ENCODE measurements around the gene ENAH. TPM values are rescaled to one million over a fixed set of nuclear protein-coding genes. Genes with fewer than 3 reads are reported as not detected.

Gene ENAH
- total and polyA plus RNA-seq, 9 of the 15 experiments (the other 6 are each of a cell fraction or from before 2014, with no cell fraction given) = 0.03 to 1.2 (median 0.15) TPM

DNA sequence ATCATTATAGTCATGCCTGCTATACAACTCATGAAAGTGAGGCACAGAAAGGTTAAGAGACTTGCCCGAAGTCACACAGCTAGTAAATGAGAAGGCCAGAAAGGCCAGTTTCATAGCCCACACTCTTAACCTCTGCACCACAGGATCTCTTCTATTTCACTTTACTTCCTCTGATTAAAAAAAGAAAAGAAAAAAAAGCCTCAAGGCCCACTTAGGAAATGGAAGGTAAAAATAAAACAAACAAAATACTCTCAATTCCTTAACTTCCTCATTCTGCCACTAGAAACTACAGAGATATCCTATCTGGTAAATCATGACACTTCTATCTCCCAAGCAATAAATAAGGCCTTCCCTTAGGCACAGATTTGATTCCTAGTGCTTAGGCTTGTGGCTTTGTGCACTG is 7.6 kb upstream of the ENAH start (continued):
- TF ChIP-seq ZNF174 (CRISPR knock-in tag; IDR thresholded peaks at IDR 0.05) (no peak), ZNF75A (CRISPR knock-in tag; IDR thresholded peaks at IDR 0.05) (no peak), HDAC2 (IDR thresholded peaks at IDR 0.05) (0 out of 2 replicates have a peak, but pooled peaks have one; percentile 38), TCFL5 (CRISPR knock-in tag; conservative IDR thresholded peaks at IDR 0.05) (no peak), PRPF4 (IDR thresholded peaks at IDR 0.05; ENCODE audit: insufficient read depth, low read depth, low read length, poor library complexity, severe bottlenecking) (no peak), HDAC6 (IDR thresholded peaks at IDR 0.05; ENCODE audit: low read depth, low read length) (no peak), DACH1 (IDR thresholded peaks at IDR 0.05; ENCODE audit: partially characterized antibody) (no peak), RHOXF2B (CRISPR knock-in tag; conservative IDR thresholded peaks at IDR 0.05) (no peak), FOXJ2 (tag; IDR thresholded peaks at IDR 0.05) (0 out of 2 replicates have a peak, but pooled peaks have one; percentile 28)
- TF ChIP-seq, protein P1, sequence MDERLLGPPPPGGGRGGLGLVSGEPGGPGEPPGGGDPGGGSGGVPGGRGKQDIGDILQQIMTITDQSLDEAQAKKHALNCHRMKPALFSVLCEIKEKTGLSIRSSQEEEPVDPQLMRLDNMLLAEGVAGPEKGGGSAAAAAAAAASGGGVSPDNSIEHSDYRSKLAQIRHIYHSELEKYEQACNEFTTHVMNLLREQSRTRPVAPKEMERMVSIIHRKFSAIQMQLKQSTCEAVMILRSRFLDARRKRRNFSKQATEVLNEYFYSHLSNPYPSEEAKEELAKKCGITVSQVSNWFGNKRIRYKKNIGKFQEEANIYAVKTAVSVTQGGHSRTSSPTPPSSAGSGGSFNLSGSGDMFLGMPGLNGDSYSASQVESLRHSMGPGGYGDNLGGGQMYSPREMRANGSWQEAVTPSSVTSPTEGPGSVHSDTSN (CRISPR knock-in tag; IDR thresholded peaks at IDR 0.05; ENCODE audit: low read depth) = no peak
- TF ChIP-seq, protein P1 (tag; conservative IDR thresholded peaks at IDR 0.05; ENCODE audit: low read depth) = peak; percentile 66; the same call in 1 of the 2 replicates
- TF ChIP-seq, protein P2, sequence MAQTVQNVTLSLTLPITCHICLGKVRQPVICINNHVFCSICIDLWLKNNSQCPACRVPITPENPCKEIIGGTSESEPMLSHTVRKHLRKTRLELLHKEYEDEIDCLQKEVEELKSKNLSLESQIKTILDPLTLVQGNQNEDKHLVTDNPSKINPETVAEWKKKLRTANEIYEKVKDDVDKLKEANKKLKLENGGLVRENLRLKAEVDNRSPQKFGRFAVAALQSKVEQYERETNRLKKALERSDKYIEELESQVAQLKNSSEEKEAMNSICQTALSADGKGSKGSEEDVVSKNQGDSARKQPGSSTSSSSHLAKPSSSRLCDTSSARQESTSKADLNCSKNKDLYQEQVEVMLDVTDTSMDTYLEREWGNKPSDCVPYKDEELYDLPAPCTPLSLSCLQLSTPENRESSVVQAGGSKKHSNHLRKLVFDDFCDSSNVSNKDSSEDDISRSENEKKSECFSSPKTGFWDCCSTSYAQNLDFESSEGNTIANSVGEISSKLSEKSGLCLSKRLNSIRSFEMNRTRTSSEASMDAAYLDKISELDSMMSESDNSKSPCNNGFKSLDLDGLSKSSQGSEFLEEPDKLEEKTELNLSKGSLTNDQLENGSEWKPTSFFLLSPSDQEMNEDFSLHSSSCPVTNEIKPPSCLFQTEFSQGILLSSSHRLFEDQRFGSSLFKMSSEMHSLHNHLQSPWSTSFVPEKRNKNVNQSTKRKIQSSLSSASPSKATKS (CRISPR knock-in tag; IDR thresholded peaks at IDR 0.05) = no peak
- TF ChIP-seq, protein P3, sequence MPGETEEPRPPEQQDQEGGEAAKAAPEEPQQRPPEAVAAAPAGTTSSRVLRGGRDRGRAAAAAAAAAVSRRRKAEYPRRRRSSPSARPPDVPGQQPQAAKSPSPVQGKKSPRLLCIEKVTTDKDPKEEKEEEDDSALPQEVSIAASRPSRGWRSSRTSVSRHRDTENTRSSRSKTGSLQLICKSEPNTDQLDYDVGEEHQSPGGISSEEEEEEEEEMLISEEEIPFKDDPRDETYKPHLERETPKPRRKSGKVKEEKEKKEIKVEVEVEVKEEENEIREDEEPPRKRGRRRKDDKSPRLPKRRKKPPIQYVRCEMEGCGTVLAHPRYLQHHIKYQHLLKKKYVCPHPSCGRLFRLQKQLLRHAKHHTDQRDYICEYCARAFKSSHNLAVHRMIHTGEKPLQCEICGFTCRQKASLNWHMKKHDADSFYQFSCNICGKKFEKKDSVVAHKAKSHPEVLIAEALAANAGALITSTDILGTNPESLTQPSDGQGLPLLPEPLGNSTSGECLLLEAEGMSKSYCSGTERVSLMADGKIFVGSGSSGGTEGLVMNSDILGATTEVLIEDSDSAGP (CRISPR knock-in tag; IDR thresholded peaks at IDR 0.05) = no peak
